GM23338 (cell line): ENCODE measurements around the gene UBE2V1. TPM values are rescaled to one million over a fixed set of nuclear protein-coding genes. Genes with fewer than 3 reads are reported as not detected.

Experiments
- ATAC-seq: fragments of 200-7000 bp; cut with Tn5 transposase; 3 replicates; pipeline ENCODE4 v1.9.1; 2020
- DNase-seq: peaks from one replicate; pipeline ENCODE4 v3.0.0-alpha.2; 2015; ENCODE audit warnings: low spot score
- H2AFZ ChIP-seq: fragments of 200-600 bp; sonication (generic); 2 replicates; pipeline ENCODE4 v1.8.0; 2016; ENCODE audit warnings: antibody characterized with exemption, mild to moderate bottlenecking, moderate library complexity
- H3F3A ChIP-seq: fragments of 200-600 bp; sonication (generic); replicated peaks from 2 replicates; pipeline ENCODE4 v1.8.0; 2017; ENCODE audit warnings: antibody characterized with exemption, mixed run types, low read depth
- H3K27ac ChIP-seq: fragments of 200-600 bp; sonication (generic); 2 replicates; pipeline ENCODE4 v1.6.1; 2016; ENCODE audit warnings: low read depth
- H3K27me3 ChIP-seq: fragments of 200-600 bp; sonication (generic); 2 replicates; pipeline ENCODE4 v1.8.0; 2016; ENCODE audit warnings: mild to moderate bottlenecking, mixed run types, moderate library complexity; ENCODE audit not compliant: insufficient read depth
- H3K36me3 ChIP-seq: fragments of 200-600 bp; sonication (generic); 2 replicates; pipeline ENCODE4 v1.8.0; 2016; ENCODE audit warnings: mild to moderate bottlenecking; ENCODE audit not compliant: insufficient read depth
- H3K4me1 ChIP-seq: fragments of 200-600 bp; sonication (generic); 2 replicates; pipeline ENCODE4 v1.8.0; 2016; ENCODE audit warnings: mild to moderate bottlenecking, moderate library complexity; ENCODE audit not compliant: insufficient read depth
- H3K4me2 ChIP-seq: fragments of 200-600 bp; sonication (generic); 2 replicates; pipeline ENCODE4 v1.7.1; 2017; ENCODE audit warnings: mixed run types
- H3K4me3 ChIP-seq: fragments of 200-600 bp; sonication (generic); 2 replicates; pipeline ENCODE4 v1.6.1; 2016; ENCODE audit warnings: mixed run types
- H3K79me2 ChIP-seq: fragments of 200-600 bp; sonication (generic); replicated peaks from 2 replicates; pipeline ENCODE4 v1.8.0; 2017; ENCODE audit warnings: mild to moderate bottlenecking; ENCODE audit not compliant: insufficient read depth
- H3K9me2 ChIP-seq: fragments of 200-600 bp; sonication (generic); 2 replicates; pipeline ENCODE4 v1.8.0; 2017; ENCODE audit not compliant: insufficient read depth
- H4K20me1 ChIP-seq: fragments of 200-600 bp; sonication (generic); replicated peaks from 2 replicates; pipeline ENCODE4 v1.8.0; 2017; ENCODE audit warnings: mild to moderate bottlenecking; ENCODE audit not compliant: insufficient read depth
- H3K27ac Mint-ChIP-seq: 2 replicates; pipeline ENCODE4 v1.8.0; 2020; ENCODE audit warnings: inconsistent platforms, mild to moderate bottlenecking, moderate library complexity, mixed read lengths
- H3K27me3 Mint-ChIP-seq: 3 replicates; pipeline ENCODE4 v1.8.0; 2022; ENCODE audit warnings: low read depth, mild to moderate bottlenecking, moderate library complexity, mixed read lengths, inconsistent platforms; ENCODE audit not compliant: insufficient read depth, poor library complexity
- H3K36me3 Mint-ChIP-seq: 3 replicates; pipeline ENCODE4 v1.8.0; 2021; ENCODE audit warnings: low read depth, mild to moderate bottlenecking, inconsistent platforms, moderate library complexity, mixed read lengths
- H3K4me1 Mint-ChIP-seq: 3 replicates; pipeline ENCODE4 v1.8.0; 2020; ENCODE audit warnings: mild to moderate bottlenecking, inconsistent platforms, mixed read lengths
- H3K4me3 Mint-ChIP-seq: 3 replicates; pipeline ENCODE4 v1.8.0; 2021; ENCODE audit warnings: moderate library complexity, mild to moderate bottlenecking, inconsistent platforms, mixed read lengths
- H3K9me3 Mint-ChIP-seq: 3 replicates; pipeline ENCODE4 v1.8.0; 2020; ENCODE audit warnings: moderate library complexity, mild to moderate bottlenecking, inconsistent platforms, mixed read lengths
- CREB1 ChIP-seq: fragments of 250-450 bp; sonication (Bioruptor Pico); IDR thresholded peaks from 2 replicates; pipeline ENCODE4 v1.5.0; 2020; ENCODE audit warnings: low read depth, mild to moderate bottlenecking, moderate library complexity
- EZH2 ChIP-seq: fragments of 200-600 bp; sonication (generic); IDR thresholded peaks from one replicate; pipeline ENCODE4 v1.8.0; 2017; ENCODE audit warnings: antibody characterized with exemption, mild to moderate bottlenecking, low read depth; ENCODE audit not compliant: unreplicated experiment
- EZH2phosphoT487 ChIP-seq: fragments of 200-600 bp; sonication (generic); IDR thresholded peaks from one replicate; pipeline ENCODE4 v1.8.1; 2018; ENCODE audit warnings: antibody characterized with exemption; ENCODE audit not compliant: unreplicated experiment
- POLR2AphosphoS5 ChIP-seq: IDR thresholded peaks from 2 replicates; pipeline ENCODE4 v1.6.1; 2016; ENCODE audit warnings: antibody characterized with exemption, low read depth
- ZNF114 ChIP-seq: fragments of 250-450 bp; sonication (Bioruptor Pico); IDR thresholded peaks from 2 replicates; pipeline ENCODE4 v1.5.0; 2020; ENCODE audit warnings: mild to moderate bottlenecking, moderate library complexity
- polyA plus RNA-seq: library from polyadenylated mRNA; unstranded; fragments of >200 nt; fragmentation: Nextera tagmentation; extraction: Ambion mirVana; gene quantifications from 2 replicates; pipeline ENCODE4 v1.2.1, GENCODE V29; 2016
- total RNA-seq: library from RNA; depleted of rRNA; stranded (reverse); fragments of >200 nt; shearing (Covaris generic); gene quantifications from 2 replicates; pipeline ENCODE4 v1.2.3, GENCODE V29; 2014
- TF ChIP-seq, protein P1 (sequence below): IDR thresholded peaks from 2 replicates; pipeline ENCODE4 v1.6.1; 2016; ENCODE audit warnings: antibody characterized with exemption
- TF ChIP-seq, protein P2 (sequence below): fragments of 250-450 bp; sonication (Bioruptor Pico); IDR thresholded peaks from 2 replicates; pipeline ENCODE4 v1.5.0; 2020; ENCODE audit warnings: mild to moderate bottlenecking, moderate library complexity
- TF ChIP-seq, protein P3 (sequence below), 2 experiments: fragments of 200-600 bp in 1 of 2; sonication (generic) in 1 of 2; conservative IDR thresholded peaks; 2 replicates each; pipeline versions ENCODE4 v1.5.1 to v1.6.1; 2016 to 2017; ENCODE audit warnings: antibody characterized with exemption in 2 of 2, low read depth in 2 of 2, mild to moderate bottlenecking in 2 of 2, moderate library complexity in 1 of 2

Gene UBE2V1
- total and polyA plus RNA-seq, 2 experiments from 2014 or later: 105 to 302 TPM

DNA sequence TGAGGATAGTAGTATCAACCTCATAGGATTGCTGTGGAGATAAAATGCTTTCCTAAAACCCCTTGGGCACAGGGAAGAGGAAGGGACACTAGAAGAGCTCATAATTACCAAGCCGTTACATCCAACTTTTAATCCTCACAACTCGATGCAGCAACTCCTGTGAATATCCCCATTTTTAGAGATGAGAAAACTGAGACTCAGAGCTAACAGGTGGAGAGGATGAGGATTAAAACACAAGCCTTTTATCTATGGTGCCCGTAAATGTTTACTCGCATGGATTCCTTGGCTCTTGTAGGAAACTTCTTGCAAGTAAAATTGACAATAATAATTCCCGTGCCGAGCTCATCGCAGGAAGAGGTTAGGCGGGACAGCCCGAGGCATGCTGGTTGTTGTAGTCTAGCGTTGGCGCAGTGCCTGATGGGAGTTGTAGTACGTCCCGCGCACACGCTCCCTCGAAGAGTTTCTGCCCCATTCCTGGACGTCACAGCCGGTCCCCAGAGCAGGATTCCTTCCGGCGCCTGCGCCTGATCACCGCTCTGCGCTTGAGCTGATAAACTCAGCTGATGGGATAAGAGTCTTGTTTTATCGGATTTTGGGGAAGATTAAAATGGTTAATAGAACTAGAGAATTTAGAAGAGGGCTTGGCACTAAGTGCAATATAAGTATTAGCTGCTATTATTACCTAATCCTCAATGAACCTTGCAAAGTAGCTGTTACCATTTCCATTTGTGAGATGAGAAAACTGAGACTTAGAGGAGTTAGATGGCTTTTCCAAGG lies 2.8 kb upstream of the UBE2V1 start:
- H3K36me3 ChIP-seq: no peaks in the 10 kb centered on the region
- peaks cover 15% of the 10 kb centered on the region for H4K20me1 ChIP-seq
- H3K4me1 ChIP-seq: peaks cover 28% of the 10 kb centered on the region
- ATAC-seq (peak; percentile 81), DNase-seq (peak; percentile 98)
- H3K27me3 Mint-ChIP-seq: peaks cover 9% of the 10 kb centered on the region
- peak overlapping the region; percentile 68 for H3K4me3 ChIP-seq
- H3K4me1 Mint-ChIP-seq: peaks cover 34% of the 10 kb centered on the region
- H3K36me3 Mint-ChIP-seq: no peaks in the 10 kb centered on the region
- H3K27me3 ChIP-seq: no peaks in the 10 kb centered on the region
- peak overlapping the region; percentile 50 for H2AFZ ChIP-seq
- peak; percentile 88 for TF ChIP-seq CREB1 (CRISPR knock-in tag)
- TF ChIP-seq, protein P1, sequence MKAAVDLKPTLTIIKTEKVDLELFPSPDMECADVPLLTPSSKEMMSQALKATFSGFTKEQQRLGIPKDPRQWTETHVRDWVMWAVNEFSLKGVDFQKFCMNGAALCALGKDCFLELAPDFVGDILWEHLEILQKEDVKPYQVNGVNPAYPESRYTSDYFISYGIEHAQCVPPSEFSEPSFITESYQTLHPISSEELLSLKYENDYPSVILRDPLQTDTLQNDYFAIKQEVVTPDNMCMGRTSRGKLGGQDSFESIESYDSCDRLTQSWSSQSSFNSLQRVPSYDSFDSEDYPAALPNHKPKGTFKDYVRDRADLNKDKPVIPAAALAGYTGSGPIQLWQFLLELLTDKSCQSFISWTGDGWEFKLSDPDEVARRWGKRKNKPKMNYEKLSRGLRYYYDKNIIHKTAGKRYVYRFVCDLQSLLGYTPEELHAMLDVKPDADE: peak; percentile 96
- no peak for TF ChIP-seq EZH2phosphoT487
- peak; percentile 73 for TF ChIP-seq POLR2AphosphoS5
- H3K27ac Mint-ChIP-seq: peak overlapping the region; percentile 89
- peak overlapping the region; percentile 91 for H3K4me3 Mint-ChIP-seq
- peaks cover 30% of the 10 kb centered on the region for H3K79me2 ChIP-seq
- no peaks in the 10 kb centered on the region; the same call in 1 of the 2 replicates for H3F3A ChIP-seq
- H3K4me2 ChIP-seq: peak overlapping the region; percentile 80
- no peak overlapping the region; the same call in 1 of the 2 replicates for H3K27ac ChIP-seq
- no peaks in the 10 kb centered on the region for H3K9me3 Mint-ChIP-seq
- H3K9me2 ChIP-seq: no peaks in the 10 kb centered on the region

DNA sequence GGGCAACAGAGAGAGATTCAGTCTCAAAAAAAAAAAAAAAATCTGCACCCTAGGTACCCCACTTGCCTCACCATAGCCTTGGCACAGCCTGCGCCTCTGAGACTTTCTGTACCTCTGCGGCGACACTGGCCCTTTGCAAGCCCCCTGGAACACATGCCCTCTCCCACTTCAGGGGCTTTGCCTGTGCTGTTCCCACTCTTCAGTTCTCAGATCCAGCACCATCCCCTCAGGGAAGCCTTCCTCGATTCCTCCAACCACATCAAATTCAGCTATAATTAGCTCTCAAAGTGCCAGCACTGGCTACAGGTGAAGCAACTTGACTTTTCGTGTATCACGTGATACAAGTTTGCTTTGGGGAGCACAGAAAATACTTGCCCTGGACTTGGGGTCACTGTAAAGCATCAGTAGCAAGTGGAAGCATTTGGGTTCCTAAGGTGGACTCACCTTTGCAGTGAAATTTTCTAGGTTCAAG lies 2.1 kb upstream of the UBE2V1 start:
- H4K20me1 ChIP-seq: peaks cover 22% of the 10 kb centered on the region
- TF ChIP-seq, protein P2, sequence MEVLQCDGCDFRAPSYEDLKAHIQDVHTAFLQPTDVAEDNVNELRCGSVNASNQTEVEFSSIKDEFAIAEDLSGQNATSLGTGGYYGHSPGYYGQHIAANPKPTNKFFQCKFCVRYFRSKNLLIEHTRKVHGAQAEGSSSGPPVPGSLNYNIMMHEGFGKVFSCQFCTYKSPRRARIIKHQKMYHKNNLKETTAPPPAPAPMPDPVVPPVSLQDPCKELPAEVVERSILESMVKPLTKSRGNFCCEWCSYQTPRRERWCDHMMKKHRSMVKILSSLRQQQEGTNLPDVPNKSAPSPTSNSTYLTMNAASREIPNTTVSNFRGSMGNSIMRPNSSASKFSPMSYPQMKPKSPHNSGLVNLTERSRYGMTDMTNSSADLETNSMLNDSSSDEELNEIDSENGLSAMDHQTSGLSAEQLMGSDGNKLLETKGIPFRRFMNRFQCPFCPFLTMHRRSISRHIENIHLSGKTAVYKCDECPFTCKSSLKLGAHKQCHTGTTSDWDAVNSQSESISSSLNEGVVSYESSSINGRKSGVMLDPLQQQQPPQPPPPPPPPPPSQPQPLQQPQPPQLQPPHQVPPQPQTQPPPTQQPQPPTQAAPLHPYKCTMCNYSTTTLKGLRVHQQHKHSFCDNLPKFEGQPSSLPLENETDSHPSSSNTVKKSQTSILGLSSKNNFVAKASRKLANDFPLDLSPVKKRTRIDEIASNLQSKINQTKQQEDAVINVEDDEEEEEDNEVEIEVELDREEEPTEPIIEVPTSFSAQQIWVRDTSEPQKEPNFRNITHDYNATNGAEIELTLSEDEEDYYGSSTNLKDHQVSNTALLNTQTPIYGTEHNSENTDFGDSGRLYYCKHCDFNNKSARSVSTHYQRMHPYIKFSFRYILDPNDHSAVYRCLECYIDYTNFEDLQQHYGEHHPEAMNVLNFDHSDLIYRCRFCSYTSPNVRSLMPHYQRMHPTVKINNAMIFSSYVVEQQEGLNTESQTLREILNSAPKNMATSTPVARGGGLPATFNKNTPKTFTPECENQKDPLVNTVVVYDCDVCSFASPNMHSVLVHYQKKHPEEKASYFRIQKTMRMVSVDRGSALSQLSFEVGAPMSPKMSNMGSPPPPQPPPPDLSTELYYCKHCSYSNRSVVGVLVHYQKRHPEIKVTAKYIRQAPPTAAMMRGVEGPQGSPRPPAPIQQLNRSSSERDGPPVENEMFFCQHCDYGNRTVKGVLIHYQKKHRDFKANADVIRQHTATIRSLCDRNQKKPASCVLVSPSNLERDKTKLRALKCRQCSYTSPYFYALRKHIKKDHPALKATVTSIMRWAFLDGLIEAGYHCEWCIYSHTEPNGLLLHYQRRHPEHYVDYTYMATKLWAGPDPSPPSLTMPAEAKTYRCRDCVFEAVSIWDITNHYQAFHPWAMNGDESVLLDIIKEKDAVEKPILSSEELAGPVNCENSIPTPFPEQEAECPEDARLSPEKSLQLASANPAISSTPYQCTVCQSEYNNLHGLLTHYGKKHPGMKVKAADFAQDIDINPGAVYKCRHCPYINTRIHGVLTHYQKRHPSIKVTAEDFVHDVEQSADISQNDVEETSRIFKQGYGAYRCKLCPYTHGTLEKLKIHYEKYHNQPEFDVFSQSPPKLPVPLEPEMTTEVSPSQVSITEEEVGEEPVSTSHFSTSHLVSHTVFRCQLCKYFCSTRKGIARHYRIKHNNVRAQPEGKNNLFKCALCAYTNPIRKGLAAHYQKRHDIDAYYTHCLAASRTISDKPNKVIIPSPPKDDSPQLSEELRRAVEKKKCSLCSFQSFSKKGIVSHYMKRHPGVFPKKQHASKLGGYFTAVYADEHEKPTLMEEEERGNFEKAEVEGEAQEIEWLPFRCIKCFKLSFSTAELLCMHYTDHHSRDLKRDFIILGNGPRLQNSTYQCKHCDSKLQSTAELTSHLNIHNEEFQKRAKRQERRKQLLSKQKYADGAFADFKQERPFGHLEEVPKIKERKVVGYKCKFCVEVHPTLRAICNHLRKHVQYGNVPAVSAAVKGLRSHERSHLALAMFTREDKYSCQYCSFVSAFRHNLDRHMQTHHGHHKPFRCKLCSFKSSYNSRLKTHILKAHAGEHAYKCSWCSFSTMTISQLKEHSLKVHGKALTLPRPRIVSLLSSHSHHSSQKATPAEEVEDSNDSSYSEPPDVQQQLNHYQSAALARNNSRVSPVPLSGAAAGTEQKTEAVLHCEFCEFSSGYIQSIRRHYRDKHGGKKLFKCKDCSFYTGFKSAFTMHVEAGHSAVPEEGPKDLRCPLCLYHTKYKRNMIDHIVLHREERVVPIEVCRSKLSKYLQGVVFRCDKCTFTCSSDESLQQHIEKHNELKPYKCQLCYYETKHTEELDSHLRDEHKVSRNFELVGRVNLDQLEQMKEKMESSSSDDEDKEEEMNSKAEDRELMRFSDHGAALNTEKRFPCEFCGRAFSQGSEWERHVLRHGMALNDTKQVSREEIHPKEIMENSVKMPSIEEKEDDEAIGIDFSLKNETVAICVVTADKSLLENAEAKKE (CRISPR knock-in tag): no peak
- no peak for TF ChIP-seq POLR2AphosphoS5
- TF ChIP-seq ZNF114 (CRISPR knock-in tag): no peak
- TF ChIP-seq, protein P3, sequence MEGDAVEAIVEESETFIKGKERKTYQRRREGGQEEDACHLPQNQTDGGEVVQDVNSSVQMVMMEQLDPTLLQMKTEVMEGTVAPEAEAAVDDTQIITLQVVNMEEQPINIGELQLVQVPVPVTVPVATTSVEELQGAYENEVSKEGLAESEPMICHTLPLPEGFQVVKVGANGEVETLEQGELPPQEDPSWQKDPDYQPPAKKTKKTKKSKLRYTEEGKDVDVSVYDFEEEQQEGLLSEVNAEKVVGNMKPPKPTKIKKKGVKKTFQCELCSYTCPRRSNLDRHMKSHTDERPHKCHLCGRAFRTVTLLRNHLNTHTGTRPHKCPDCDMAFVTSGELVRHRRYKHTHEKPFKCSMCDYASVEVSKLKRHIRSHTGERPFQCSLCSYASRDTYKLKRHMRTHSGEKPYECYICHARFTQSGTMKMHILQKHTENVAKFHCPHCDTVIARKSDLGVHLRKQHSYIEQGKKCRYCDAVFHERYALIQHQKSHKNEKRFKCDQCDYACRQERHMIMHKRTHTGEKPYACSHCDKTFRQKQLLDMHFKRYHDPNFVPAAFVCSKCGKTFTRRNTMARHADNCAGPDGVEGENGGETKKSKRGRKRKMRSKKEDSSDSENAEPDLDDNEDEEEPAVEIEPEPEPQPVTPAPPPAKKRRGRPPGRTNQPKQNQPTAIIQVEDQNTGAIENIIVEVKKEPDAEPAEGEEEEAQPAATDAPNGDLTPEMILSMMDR (conservative IDR thresholded peaks at IDR 0.05; ENCODE audit: low read depth in 2 of 2): no peak
- no peak for TF ChIP-seq EZH2
- no peak for TF ChIP-seq CREB1 (CRISPR knock-in tag)
- TF ChIP-seq EZH2phosphoT487: no peak
- TF ChIP-seq, protein P1: no peak
- no peak overlapping the region; the same call in 1 of the 2 replicates for H2AFZ ChIP-seq
- H3K4me3 ChIP-seq: peak overlapping the region; percentile 68
- H3K4me2 ChIP-seq: peak overlapping the region; percentile 80
- H3F3A ChIP-seq: peaks cover 3% of the 10 kb centered on the region
- peaks cover 37% of the 10 kb centered on the region for H3K79me2 ChIP-seq
- Mint-ChIP-seq H3K27me3 (peaks cover 9% of the 10 kb centered on the region), H3K9me3 (no peaks in the 10 kb centered on the region), H3K4me3 (peak overlapping the region; percentile 91), H3K4me1 (peaks cover 39% of the 10 kb centered on the region), H3K36me3 (no peaks in the 10 kb centered on the region), H3K27ac (no peak overlapping the region)
- H3K27me3 ChIP-seq: no peaks in the 10 kb centered on the region
- H3K27ac ChIP-seq: no peak overlapping the region; the same call in 1 of the 2 replicates
- DNase-seq (no peak), ATAC-seq (no peak)
- no peaks in the 10 kb centered on the region for H3K36me3 ChIP-seq
- peaks cover 32% of the 10 kb centered on the region for H3K4me1 ChIP-seq
- H3K9me2 ChIP-seq: no peaks in the 10 kb centered on the region
